Stomach (tissue), 4 donors: ENCODE measurements around the gene PSENEN.

Experiments used
- EP300 ChIP-seq: sonication (generic); formaldehyde crosslinking; IDR thresholded peaks from one replicate; pipeline ENCODE4 v1.6.1; 2017; ENCODE audit warnings: antibody characterized with exemption
- POLR2A ChIP-seq, 4 donors: fragments of 450-650 bp; IDR thresholded peaks; one replicate each; pipeline ENCODE4 v1.6.1; 2016; ENCODE audit warnings: antibody characterized with exemption in 4 of 4, control low read depth in 2 of 4, mild to moderate bottlenecking in 1 of 4, moderate library complexity in 1 of 4
- POLR2AphosphoS5 ChIP-seq, 3 donors: sonication (generic); formaldehyde crosslinking; IDR thresholded peaks; one replicate each; pipeline ENCODE4 v1.6.1; 2016; ENCODE audit warnings: antibody characterized with exemption in 3 of 3
- TF ChIP-seq, protein P1 (sequence below), 7 experiments: fragments of 450-650 bp in 4 of 7; fragments of 200-600 bp in 3 of 7; sonication (generic) in 3 of 7; IDR thresholded peaks; one replicate each; pipeline ENCODE4 v1.5.1; 2016 to 2019; ENCODE audit warnings: antibody characterized with exemption in 7 of 7, control low read depth in 2 of 7, mild to moderate bottlenecking in 1 of 7

DNA sequence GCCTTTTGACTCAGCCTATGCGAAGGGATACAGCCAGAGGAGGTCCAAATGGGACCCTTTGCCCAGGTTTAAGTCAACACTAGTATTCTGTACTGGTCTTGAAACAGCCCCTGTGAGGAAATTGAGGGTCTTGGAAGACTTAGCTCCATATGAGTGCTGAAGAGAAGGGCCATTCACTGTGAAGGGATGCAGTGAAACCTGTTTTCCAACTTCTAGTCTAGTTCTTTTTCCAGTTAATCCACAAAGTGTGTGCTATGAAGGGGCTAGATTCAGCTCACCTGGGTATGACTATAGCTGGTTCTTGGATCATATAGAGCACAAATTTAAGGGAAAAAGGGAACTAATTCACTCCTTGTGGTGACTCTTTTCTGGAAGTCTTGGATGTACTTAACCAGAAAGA lies 37.1 kb upstream of the PSENEN start:
- TF ChIP-seq, protein P1, sequence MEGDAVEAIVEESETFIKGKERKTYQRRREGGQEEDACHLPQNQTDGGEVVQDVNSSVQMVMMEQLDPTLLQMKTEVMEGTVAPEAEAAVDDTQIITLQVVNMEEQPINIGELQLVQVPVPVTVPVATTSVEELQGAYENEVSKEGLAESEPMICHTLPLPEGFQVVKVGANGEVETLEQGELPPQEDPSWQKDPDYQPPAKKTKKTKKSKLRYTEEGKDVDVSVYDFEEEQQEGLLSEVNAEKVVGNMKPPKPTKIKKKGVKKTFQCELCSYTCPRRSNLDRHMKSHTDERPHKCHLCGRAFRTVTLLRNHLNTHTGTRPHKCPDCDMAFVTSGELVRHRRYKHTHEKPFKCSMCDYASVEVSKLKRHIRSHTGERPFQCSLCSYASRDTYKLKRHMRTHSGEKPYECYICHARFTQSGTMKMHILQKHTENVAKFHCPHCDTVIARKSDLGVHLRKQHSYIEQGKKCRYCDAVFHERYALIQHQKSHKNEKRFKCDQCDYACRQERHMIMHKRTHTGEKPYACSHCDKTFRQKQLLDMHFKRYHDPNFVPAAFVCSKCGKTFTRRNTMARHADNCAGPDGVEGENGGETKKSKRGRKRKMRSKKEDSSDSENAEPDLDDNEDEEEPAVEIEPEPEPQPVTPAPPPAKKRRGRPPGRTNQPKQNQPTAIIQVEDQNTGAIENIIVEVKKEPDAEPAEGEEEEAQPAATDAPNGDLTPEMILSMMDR (IDR thresholded peaks at IDR 0.05): no peak
- no peak for TF ChIP-seq POLR2A (IDR thresholded peaks at IDR 0.05)
- TF ChIP-seq POLR2AphosphoS5 (IDR thresholded peaks at IDR 0.05): no peak
- no peak for TF ChIP-seq EP300
